WI38 (cell line): ENCODE measurements around the gene B4GALNT3.

ENCODE experiments used
- H3K4me3 ChIP-seq: 2 replicates; pipeline ENCODE4 v1.5.1; 2011; ENCODE audit warnings: low read depth, mild to moderate bottlenecking, control low read depth, low read length
- TF ChIP-seq, protein P1 (sequence below): IDR thresholded peaks from 2 replicates; pipeline ENCODE4 v1.5.1; 2012; ENCODE audit warnings: low read depth, mild to moderate bottlenecking, control low read depth, low read length

The B4GALNT3 gene

DNA sequence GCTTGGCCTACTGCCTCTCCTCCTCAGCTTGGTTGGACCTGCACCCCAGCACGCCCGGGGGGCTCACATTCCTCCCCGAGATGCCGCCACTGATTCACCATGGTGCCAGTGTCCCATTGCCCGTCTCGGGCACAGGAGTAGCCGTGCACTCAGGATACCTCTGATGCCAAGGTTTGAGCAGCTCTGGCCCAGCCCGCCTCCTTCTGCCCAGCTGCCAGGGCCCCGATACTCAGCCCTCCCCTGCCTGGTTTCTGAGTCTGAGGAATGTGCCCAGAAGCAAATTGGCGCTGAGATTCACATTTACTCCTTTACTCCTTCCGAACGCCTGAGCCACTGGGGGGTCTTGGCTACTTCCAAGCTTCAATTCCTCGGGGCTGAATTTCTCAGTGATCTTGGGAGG, 140.0 kb downstream of the B4GALNT3 start:
- TF ChIP-seq, protein P1, sequence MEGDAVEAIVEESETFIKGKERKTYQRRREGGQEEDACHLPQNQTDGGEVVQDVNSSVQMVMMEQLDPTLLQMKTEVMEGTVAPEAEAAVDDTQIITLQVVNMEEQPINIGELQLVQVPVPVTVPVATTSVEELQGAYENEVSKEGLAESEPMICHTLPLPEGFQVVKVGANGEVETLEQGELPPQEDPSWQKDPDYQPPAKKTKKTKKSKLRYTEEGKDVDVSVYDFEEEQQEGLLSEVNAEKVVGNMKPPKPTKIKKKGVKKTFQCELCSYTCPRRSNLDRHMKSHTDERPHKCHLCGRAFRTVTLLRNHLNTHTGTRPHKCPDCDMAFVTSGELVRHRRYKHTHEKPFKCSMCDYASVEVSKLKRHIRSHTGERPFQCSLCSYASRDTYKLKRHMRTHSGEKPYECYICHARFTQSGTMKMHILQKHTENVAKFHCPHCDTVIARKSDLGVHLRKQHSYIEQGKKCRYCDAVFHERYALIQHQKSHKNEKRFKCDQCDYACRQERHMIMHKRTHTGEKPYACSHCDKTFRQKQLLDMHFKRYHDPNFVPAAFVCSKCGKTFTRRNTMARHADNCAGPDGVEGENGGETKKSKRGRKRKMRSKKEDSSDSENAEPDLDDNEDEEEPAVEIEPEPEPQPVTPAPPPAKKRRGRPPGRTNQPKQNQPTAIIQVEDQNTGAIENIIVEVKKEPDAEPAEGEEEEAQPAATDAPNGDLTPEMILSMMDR = no peak
- no peak overlapping the region for H3K4me3 ChIP-seq

DNA sequence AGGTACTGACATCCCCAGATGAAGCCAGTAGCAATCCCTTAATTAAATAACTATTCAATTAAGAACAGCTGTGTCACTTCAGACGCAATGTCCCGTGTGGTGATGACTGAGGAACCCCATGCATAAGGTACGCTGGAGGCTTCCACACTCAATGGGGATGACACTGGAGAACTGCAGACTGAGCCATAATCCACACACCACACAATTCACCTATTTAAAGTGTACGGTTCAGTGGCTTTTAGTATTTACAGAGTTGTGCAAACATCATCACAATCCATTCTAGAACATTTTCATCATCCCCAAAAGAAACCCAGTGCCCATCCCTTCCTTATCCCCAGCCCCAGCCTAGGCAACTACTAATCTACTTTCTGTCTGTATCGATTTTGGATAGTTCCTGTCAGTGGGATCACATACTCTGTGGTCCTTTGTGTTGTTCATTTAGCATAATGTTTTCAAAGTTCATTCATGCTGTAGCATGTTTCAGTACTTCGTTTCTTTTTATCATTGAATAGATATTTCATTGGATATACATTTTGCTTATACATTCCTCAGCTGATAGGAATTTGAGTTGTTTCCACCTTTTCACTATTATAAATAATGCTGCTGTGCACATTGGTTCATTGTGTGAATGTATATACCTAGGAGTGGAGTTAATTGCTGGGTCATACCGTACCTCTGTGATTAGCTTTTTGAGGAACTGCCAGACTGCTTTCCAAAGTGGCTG, 142.4 kb downstream of the B4GALNT3 start:
- no peak overlapping the region for H3K4me3 ChIP-seq
- TF ChIP-seq, protein P1 = no peak

DNA sequence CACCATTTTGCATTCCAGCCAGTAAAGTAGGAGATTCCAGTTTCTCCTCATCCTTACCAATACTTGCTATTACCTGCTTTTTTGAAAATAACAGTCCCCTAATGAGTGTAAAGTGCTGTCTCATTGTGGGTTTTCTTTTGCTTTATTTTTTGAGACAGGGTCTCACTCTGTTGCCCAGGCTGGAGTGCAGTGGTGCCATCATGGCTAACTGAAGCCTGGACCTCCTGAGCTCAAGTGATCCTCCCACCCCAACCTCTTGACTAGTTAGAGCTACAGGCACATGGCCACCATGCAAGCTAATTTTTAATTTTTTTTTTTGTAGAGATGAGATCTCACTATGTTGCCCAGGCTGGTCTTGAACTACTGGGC, 142.9 kb downstream of the B4GALNT3 start:
- H3K4me3 ChIP-seq = no peak overlapping the region
- TF ChIP-seq, protein P1 = no peak

DNA sequence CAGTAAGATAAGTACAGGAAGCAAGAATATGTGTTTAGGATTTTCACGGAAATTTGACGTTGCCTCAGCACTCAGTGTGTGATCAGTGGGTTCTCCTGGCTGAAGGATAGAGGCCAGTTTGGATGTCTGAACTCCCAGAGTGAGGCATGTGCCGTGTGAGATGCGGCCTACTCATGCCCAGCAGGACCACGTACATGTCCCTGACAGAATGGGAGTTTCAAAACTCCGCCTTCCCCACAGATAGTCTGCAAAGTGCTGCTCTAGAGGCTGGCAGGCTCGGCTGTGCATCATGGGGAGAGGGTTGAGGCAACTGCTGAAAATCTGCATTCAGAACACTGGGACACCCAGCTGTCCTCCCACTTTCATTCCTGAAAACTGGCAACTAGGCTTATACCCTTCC, 145.2 kb downstream of the B4GALNT3 start:
- TF ChIP-seq, protein P1 = no peak
- H3K4me3 ChIP-seq = no peak overlapping the region

DNA sequence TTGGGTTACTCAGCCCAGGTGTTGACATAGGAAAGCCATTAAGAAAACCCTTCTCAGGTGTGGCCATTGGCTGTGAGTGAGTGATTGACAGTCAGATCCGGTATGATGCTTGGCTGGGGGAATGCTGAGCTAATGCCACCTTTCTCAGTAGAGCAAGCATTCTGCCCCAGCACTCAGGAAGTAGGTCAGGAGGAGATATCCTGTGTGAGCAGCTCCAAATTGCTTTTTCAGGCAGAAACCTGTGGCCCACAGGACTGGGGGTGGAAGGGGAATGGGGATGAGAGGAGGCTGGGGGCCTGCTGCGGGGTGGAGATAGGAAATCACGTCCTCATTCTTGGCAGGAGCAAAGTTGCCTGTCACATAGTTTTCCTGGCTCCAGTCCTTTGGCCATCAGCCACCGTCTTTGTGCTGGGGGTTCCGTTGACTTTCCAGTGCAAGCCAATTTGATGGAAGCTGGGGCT, 147.8 kb downstream of the B4GALNT3 start:
- TF ChIP-seq, protein P1 = no peak

DNA sequence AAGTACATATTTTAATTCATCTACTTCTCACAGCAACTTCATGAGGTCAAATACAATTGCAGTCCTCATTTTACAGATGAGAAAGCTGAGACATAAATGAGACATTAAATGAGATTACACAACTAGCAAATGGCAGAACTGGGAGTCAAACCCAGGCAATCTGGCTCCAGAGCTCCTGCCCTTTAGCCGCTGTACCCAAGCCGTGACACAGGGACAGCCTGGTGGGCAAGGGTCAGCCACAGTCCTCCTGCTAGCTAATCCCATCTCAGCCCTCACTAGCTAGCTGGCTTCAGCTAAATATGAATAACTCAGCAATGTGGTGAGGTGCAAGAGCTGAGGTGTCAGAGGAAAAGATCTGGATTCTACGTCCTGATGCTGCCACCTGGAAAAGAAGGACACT, 148.7 kb downstream of the B4GALNT3 start:
- TF ChIP-seq, protein P1 = no peak
- H3K4me3 ChIP-seq = no peak overlapping the region

More for the DNA sequence above, 147.8 kb downstream of the B4GALNT3 start:
- no peak overlapping the region for H3K4me3 ChIP-seq

DNA sequence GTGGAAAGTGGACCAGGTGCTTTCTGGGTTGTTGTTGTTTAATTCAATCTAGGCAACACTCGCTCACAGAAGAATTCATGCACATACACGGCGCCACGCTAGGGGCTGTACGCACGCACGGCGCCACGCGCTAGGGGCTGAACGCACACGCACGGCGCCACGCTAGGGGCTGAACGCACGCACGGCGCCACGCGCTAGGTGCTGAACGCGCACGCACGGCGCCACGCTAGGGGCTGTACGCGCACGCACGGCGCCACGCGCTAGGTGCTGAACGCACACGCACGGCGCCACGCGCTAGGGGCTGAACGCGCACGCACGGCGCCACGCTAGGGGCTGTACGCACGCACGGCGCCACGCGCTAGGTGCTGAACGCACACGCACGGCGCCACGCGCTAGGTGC, 149.2 kb downstream of the B4GALNT3 start:
- H3K4me3 ChIP-seq = no peak overlapping the region
- TF ChIP-seq, protein P1 = no peak
